ENCODE results near the gene CARD19.

Gene CARD19

GRCh38 chr9:93161786-93162562 lies 66.0 kb downstream of the CARD19 start:
- no peak for DNase-seq (ENCODE audit: low read depth in 2 of 2)

All from stimulated activated CD4-positive, alpha-beta T cell treated with anti-CD3 and anti-CD28 coated beads, Interleukin-1b, Interleukin-23, amount 100 ng/mL, for 4 hours (primary cell).